ENCODE data around the gene ATXN1.
"Not testable (repeated sequence)": the region's sequence is repeated elsewhere in the genome, so short reads cannot be mapped to it uniquely, and the experiment has no call there.

Gene ATXN1

DNA sequence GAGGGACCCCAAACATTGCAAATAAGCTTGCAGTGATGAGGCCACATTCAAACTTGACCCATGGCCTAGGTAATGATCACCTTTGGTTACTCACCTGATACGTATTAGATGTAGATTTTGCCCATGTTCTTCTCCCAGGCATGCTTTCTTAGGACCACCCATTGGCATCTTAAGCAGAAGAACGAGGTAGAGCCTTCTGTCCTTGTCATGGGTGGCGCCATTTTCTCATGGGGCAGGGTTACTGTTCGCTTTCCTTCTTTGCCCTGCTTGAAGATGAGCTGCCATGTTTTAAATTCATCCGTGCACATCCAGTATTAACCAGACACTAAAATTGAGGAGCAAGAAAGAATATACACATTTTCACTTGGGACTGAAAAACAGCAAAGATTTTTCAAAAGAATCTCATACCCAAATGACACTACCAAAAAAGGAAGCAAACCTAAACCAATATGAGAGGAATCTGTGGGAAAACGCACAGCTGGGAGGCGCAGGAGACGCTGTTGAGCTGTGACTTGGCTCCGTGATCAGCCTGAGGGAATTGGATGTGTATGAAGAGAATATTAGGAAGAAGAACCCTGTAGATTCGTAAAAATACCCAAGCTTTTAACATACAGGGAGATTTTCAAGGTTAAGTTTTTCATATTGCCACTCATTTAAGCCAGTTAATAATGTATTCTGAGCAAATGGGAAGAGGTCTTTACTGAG lies 486.2 kb downstream of the ATXN1 start:
- DNase-seq (ENCODE audit: low read depth), result no peak
- H3K4me3 ChIP-seq (ENCODE audit: low read depth, low read length), result no peak overlapping the region
- TF ChIP-seq, protein P1, sequence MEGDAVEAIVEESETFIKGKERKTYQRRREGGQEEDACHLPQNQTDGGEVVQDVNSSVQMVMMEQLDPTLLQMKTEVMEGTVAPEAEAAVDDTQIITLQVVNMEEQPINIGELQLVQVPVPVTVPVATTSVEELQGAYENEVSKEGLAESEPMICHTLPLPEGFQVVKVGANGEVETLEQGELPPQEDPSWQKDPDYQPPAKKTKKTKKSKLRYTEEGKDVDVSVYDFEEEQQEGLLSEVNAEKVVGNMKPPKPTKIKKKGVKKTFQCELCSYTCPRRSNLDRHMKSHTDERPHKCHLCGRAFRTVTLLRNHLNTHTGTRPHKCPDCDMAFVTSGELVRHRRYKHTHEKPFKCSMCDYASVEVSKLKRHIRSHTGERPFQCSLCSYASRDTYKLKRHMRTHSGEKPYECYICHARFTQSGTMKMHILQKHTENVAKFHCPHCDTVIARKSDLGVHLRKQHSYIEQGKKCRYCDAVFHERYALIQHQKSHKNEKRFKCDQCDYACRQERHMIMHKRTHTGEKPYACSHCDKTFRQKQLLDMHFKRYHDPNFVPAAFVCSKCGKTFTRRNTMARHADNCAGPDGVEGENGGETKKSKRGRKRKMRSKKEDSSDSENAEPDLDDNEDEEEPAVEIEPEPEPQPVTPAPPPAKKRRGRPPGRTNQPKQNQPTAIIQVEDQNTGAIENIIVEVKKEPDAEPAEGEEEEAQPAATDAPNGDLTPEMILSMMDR (IDR thresholded peaks at IDR 0.05; ENCODE audit: low read depth, low read length, missing control alignments), result no peak

DNA sequence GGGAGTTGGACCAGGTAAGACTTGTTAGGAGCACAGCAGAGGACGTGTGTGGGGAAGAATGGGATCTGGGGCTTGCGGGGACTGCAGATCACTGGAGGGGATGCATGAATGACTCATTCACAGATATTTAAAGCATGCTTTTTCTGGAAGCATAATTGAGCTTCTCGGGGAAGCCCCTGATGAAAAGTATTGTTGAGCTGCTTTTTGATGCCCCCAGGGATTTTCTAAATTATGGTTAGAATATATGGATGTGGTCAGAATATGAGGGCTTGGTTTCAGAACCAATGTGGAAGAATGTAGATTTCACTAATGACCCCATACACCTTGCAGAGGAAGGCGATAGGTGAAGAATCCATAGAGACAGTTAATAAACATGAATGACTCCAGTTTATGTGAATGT lies 486.8 kb downstream of the ATXN1 start:
- H3K4me3 ChIP-seq (ENCODE audit: low read depth, low read length), result no peak overlapping the region
- DNase-seq (ENCODE audit: low read depth), result no peak
- TF ChIP-seq, protein P1 (IDR thresholded peaks at IDR 0.05; ENCODE audit: low read depth, low read length, missing control alignments), result no peak

DNA sequence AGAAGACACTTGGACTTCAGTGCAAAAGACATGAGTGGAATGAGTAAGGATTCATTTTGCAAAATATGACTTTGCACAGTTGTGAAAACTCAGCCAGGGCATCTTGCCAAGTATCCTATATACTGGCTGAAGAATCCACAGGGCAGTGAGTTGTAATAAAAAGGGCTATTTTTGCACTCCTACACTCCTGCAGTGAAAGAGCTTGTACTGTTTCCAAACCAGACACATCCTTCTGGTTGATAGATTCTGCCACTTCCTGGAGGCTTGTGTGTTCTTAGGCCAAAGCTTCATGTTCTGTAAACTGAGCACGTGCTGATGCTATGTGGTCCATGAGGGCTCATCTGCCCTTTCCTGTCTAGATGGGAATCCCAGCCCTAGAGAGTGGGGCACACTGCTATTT lies 488.0 kb downstream of the ATXN1 start:
- no peak for DNase-seq (ENCODE audit: low read depth)
- H3K4me3 ChIP-seq (ENCODE audit: low read depth, low read length), result no peak overlapping the region
- TF ChIP-seq, protein P1 (IDR thresholded peaks at IDR 0.05; ENCODE audit: low read depth, low read length, missing control alignments), result no peak

DNA sequence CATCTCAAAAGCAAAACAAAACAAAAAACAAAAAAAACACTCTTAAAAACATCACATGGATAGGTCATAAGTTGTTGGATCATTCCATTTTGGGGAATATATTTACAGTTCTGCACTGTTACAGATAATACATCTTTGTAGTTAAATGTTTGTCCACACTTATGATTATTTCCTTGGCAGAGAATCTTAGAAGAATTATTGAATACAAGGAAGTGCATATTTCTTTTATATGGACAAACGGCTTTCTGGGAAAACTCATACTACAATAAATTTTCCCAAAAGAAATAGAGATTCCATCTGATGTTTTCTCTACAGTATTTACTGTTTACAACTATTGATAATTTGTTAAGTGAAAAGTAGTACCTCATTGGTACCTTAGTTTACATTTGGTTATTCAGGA lies 489.1 kb downstream of the ATXN1 start:
- TF ChIP-seq, protein P1 (IDR thresholded peaks at IDR 0.05; ENCODE audit: low read depth, low read length, missing control alignments), result no peak
- H3K4me3 ChIP-seq (ENCODE audit: low read depth, low read length), result no peak overlapping the region
- no peak for DNase-seq (ENCODE audit: low read depth)

DNA sequence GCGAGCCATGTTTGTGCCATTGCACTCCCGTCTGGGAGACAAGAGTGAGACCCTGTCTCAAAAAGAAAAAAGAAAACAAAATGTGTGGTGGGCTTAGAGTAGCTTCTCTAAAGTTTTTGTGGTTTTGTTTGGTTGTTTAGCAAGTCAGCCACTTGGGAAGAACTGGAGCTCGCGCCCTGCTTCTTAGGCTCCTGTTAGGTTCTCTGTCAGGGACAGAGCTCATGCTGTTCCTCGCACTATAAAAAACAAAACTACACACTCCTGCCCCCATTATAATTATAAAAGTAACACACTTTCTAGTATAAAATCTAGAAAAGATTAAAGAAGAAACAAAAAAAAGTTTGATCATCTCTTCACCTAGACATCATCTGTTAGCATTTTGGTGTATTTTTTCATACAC lies 489.8 kb downstream of the ATXN1 start:
- no peak for DNase-seq (ENCODE audit: low read depth)
- TF ChIP-seq, protein P1 (IDR thresholded peaks at IDR 0.05; ENCODE audit: low read depth, low read length, missing control alignments), result no peak
- no peak overlapping the region for H3K4me3 ChIP-seq (ENCODE audit: low read depth, low read length)

DNA sequence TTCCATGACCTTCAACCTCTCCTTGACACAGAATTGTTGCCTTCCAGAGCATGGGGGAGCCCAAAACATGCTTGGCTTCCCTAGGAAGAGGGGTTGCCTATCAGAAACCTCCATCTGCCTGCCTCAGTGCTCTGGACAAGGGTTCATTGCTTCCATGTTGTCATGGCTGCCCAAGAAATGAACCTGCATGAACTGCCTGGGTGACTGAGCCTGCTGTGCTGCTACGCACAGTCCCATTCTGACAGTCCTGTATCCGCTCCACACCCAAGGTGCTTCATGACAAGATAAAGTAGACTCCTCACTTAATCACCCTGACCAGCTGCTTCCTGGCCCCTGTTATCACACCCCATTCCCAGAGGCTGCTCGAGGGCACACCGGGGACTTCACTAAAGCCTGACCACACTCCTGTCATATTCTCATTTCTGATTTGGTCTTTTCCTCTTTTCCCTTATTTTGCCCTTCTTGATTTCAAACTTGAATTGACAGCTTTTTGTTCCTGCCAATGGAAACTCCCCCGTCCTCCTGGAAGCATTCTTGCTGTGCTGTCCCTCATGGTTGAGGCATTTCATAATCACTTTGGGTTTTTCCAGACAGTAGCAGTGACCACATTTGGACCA lies 491.0 kb downstream of the ATXN1 start:
- no peak overlapping the region for H3K4me3 ChIP-seq (ENCODE audit: low read depth, low read length)
- TF ChIP-seq, protein P1 (IDR thresholded peaks at IDR 0.05; ENCODE audit: low read depth, low read length, missing control alignments), result no peak
- DNase-seq (ENCODE audit: low read depth), result no peak

DNA sequence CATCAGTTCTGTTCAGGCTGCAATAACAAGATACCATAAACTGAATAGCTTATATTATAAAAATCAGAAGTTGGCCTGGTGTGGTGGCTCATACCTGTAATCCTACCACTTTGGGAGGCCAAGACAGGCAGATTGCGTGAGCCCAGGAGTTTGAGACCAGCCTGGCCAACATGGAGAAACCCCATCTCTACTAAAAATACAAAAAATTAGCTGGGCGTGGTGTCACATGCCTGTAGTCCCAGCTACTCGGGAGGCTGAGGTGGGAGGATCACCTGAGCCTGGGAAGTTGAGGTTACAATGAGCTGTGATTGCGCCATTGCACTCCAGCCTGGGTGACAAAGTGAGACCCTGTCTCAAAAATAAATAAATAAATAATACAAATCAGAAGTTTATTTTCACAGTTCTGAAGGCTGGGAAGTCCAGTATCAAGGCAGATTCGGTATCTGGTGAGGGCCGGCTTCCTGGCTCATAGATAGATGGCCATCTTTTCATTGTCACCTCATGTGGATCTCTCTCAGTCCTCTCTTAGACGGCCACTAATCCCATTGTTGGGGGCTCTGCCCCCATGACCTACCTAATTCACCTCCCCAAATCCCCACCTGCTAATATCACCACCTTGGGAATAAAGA lies 491.7 kb downstream of the ATXN1 start:
- not testable (repeated sequence) for DNase-seq (ENCODE audit: low read depth); H3K4me3 ChIP-seq (ENCODE audit: low read depth, low read length)
